HG02759 (cell line): ENCODE measurements around the gene RPA1.

Source experiments
- ATAC-seq: cut with Tn5 transposase; IDR thresholded peaks from one replicate; pipeline ENCODE4 v1.9.1; 2021; ENCODE audit warnings: mild to moderate bottlenecking, moderate library complexity; ENCODE audit not compliant: unreplicated experiment

RPA1 gene

DNA sequence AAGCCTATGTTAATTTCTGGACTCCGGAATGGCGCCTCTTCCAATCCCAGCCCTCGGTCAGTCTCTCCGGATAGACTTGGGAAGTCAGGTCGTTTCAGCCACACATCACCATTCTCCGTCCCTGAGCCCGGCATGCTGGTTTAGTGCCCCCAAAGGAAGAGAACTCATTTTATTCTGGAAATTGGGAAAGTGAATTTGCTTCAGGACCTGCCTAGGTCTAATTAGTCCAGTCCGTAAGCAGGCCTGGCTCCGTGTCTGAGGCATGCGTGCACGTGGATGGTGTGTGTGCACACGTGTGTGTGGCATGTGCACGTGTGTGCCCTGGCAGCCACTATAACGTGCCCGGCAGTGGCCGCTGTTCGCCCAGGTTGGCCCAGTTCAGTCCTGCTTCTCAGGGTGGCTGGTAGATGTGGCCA, 77.4 kb downstream of the RPA1 start:
- no peak for ATAC-seq

DNA sequence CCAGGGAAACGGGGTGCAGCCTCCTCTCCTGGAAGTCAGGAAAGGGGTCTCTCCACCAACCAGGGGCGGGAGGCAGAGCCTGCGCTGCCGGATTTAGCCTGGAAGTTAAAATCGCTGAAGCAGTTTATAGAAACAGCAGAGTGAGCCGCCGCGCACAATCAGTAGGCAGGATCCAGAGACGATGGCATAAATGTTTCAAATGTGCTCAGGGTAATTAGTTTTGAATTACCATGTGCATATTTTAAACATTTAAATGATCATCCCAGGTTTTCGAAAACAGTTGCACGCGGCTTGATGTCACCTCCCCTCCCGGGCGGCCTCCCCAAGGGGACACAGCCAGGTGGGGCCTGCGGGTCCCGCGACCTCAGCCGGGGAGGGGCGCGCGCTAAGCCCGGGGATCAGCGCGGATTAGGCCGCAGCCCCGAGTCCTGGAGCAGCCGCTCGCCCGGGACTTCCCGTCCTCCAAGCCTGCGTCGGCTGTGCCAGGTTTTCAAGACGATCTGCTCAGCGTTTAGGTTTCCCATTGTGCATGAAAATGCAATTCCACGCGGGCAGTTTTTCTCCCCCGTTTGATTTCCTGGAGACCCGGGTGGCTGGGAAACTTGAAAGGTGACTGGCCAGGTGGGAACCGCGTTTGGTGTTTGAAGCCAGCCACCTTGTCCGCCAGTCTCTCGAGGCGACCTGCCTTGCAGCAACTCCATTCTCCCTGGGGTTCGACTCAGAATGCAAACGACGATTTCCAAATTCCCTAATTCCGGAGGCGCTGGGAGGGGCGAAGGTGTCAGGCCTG, 78.3 kb downstream of the RPA1 start:
- no peak for ATAC-seq

DNA sequence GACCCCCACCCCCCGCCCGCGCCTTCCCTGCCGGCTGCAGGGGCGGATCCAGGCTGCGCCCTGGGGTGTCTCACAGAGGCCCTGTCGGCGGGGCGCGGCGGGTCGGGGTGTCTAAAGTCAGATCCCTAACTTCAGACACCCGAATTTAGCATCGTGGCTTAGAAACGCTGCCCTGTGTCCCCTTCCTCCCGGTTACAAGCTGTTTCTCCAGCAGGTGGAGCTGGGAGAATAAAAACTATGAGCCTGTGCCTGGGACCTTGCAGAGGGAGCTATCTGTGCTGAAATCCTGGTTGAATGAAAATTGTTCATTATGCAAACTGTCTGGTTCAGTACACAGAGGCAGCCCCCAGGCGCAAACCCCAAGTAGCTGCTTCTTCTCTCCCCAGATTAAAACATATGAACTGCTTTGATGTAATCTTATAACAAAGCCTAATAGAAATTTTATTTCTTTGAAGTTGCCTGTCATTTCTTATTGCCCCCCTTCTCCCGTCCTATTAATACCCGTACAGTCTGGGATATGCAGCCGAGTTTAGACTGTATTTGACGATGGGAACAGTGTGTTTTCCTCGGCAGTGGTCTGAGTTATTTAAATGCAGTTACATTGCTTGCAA, 79.0 kb downstream of the RPA1 start:
- no peak for ATAC-seq

DNA sequence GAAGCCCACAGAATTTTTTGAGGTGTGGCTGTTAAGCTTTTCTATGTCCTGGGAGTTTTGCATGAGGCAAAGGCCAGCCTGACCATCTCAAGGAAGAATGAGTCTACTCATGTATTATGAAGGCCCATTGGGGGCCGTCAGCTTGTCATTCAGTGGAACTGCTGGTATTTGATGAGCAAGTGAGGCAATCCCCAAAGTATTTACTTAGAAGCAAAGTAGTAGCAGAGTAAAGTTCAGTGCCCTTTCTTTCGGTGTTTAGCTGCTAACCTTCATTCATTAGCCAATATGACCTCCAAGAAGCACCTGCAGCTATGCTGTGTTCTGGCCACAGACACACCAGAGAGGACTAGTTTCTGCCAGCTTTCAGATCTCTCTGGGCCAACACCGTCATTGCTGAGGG, 80.2 kb downstream of the RPA1 start:
- ATAC-seq: no peak

DNA sequence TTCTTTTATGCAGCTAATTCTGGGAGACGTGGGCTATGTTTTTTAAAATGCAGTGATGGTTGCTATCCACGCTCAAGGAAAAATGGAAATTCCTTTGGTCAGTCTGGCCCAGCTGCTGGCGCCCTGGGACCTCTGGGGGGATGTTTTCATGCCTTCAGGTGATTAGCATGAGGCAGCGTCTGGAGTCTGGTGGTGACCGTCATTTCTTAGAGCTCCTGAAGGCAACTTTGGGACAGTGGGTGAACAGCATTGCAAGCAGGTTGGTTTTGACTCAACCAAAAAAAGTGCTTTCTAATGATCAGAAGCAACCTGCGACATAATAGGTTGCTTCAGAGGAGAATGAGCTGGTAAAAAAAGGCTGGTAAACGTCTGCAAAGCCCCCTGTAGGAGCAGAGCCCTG, 82.3 kb downstream of the RPA1 start:
- ATAC-seq: no peak

DNA sequence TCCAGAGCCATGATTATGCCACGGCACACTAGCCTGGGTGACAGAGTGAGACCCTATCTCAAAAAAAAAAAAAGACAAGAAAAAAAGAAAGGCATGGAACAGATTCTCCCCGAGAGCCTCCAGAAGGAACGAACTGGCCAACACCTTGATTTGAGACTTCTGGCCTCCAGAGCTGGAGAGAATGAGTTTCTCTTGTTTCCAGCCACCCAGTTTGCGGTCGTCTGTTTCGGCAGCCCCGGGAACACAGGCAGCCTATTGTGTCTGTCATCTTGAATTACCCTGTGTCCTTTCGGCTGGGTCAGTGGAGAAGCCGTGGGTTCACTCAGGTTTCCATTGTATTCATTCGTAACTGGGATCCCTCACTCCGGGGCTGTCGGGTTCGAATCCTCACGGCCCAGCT, 83.9 kb downstream of the RPA1 start:
- no peak for ATAC-seq

DNA sequence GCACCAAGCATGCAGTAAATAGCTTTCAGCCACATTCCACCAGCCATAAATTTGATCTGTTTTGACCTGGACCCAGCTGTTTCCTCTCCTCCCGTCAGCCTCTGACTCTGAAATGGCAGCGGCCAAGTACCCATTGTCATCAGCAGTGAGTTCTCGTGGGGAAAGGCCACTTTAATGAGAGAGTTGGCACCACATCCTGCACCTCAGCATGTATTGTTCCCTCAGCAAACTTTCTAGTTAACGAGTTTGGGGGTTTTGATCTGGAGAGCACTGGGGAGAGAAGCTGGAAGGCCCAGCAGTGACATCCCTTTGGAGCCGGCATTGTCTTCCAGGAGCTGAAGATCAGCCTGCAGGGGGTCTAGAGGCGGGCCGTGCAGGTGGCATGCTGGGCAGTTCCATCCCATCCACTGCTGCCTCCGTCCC, 84.9 kb downstream of the RPA1 start:
- no peak for ATAC-seq

DNA sequence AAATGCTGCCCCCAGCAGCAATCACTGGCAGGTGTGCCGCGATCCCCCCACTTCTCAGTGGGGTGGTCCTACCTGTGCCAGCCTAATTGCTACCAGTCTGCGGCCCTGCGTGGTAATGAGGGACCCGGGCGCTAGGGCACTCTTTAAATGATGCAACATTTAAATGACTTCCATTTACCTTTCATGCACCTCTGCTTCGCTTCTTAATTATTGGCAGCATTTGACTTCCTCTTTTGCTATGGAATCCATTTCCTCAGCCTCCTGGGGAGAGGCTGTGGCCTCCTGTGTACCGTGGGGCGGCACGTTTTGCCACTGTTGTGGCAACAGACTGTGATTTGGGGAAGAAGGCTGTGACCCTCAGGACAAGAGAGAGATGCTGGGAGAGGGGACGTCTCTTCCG, 86.1 kb downstream of the RPA1 start:
- no peak for ATAC-seq

DNA sequence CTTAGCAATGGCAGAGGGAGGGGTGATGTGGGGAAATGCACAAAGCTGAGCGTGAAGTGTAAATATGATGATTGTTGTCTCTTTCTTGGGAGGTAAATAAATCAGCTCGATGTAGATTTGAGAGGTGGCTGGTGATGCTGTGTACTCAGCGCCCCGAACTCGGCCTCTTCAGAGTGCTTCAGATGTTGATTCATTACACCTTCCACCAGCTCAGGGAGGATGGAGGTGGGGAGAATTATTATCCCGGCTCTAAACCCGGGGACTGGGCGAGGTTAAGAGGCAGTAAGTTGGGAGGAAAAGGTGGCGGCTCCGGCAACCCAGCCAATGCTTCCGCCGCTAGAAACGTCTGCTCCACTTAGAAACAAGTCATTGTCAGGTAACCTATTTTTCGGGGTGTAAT, 86.5 kb downstream of the RPA1 start:
- no peak for ATAC-seq

DNA sequence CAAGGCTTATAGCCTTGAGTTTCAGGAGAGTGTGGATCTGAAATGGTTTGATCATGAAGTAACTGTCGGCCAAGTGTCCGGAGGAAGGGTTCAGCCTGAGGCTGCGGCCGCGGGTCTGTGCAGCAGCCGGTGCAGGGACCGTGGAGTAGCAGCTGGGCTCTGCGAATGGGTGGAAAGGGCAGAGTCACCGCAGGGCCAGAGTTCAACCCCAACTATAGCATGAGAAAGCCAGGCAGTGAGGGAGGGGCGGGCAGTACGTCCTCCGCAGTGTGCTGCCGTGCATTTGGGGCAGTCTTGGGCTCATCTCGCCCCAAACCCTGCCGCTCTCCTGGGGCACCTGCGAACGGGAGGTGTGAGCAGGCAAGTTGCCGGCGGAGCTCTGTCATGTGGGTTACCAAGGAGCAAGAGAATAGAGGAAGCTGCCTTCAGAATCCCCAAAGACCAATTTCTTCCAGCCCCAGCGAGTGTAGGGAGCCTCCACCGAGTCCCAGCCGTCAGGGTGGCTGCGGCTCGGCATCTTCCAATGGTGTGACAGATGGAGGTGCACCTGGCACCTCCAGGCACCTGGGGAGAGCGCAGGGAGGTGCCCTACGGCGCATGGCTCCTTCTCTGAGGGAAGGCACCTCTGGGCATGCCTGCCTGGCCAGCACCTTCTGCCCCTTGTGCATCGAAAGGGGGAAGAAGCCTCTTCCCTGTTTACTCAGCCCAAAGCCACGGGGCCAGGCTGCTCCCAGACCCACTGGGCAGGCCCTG, 87.3 kb downstream of the RPA1 start:
- ATAC-seq: no peak

DNA sequence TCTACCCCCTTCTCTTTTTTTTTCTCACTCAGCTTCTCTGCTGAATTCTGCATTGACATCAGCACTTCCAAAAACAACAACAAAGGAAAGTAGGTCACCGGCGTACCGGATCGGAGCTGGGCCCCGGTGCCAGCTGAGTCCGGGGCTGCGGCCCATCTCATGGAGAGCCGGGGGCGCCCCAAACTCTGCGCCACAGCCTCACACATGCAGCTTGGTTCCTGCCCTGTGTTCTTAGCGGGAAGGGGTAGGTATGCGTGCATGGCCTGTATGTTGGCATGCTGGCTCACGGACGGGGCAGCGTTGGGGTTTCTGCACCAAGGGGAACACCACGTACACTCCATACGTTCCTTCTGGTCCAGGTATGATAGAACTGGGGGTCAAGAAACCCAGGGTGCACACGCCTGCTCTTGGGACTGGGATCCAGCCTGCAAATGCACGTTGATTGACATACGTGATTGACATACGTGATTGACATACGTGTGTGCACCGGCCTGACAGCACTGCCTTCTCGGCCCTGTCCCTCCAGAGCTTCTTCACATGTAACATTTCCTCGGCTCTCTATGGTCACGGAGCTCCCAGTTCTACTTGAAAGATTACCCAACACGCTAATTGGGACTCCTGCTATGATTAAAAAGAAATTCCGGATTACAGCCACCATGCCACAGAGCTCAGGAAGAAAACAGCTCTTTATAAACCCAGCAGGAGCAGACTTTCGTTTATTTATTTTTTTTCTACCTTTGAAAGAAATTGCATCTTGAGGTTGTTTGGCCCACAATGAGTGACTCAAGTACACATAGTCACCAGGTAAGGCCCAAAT, 88.7 kb downstream of the RPA1 start:
- ATAC-seq: no peak

DNA sequence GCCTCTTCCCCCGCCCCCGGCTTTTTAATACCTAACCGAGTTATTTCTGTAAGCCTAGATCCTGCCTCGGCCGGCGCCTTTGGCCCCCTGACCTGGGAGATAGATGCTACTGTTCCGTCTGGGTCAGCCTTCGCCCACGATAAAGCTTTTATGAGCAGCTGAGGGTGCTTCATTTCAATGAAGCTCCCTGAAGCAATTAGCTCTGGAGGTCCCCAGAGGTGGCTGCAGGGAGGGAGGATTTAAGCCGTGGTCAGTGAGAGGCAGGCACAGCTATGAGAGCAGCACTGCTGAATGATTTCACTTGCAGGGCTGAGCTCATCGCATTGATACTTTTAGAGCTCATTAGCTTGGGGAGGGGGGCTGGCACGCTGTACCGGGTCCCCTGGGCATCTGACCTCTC, 89.4 kb downstream of the RPA1 start:
- ATAC-seq: no peak

DNA sequence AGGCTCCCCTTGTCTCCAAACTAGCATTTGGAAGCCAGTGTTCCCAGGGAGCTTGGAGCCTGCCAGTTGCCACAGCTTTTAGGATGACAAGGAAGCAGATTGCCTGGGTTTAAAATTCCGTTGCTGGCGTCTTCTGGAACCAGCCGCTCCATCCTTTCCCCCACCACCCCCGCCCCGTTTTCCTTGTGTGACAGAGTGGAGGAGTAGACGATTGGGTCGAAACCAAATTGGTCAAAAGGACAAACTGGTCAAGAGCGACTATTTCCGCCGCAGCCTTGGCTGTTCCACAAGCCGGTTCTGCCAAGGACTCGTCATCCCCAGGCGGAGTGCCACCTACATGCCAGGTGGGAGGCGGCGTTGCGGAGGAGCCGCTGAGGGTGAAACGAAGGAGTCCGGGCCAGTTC, 91.1 kb downstream of the RPA1 start:
- ATAC-seq: no peak

DNA sequence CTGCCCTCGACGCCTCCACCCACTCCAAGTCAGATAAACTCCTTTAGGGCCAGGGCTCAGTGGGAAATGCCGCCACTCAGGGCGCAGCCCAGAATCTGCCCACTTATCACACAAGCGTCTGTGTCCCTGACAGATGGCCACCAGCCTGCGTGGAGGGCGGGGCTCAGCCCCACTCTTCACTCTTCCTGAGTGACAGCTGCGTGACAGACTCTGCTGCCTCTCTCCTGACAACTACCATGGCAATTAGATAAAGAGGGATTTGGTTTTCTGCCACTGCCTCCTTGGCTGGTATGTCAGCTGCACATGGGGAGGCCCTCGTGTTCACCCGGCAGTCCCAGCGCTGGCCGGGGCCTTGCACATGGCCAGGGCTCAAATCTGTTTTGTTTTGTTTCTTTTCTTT, 99.2 kb downstream of the RPA1 start:
- ATAC-seq: no peak

DNA sequence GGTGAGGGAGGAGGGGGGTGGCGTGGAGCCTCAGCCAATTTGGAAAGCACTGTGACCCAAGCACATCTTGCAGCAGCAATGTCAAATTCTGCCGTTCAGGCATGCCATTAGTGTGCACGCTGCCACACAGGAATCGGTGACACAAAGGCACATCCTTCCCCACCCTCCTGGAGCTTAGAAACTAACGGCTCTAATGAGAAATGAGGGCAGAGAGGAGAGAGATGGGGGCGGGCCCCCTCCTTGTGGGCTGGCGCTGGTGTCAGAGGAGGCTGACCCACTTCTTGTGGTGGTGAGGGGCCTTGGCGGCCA, 100.5 kb downstream of the RPA1 start:
- ATAC-seq: no peak

DNA sequence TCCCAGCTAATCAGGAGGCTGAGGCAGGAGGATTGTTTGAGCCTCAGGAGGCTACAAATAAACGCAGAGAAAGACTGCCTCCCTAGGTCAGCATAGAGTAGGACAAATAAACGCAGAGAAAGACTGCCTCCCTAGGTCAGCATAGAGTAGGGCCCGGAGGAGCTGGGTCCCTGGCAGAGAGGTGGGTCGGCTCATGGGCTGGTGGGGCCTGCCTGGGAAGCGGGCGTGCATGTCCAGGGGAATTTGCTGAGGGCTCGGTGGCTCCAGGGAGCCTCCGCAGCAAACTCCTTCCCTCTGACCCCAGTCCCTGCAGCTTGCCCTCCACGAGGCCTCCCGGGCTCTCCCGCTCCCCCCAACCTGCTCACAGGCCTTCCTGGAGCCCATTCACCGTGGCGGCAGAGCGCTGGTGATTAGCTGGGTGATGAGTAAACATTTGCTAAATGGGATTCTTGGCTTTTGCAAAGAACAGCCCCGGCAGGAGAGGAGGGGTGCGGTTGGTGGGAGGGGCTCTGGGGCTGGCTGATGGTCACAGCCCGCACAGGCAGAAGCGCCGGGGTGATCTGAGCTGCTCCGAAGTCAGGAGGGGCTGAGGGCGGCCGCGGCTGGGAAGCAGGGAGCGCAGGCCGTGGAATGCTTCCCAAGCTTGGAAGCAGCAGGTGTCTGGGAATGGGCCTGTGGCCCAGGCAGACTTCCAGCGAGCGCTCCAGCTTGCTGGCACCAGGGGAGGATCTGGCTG, 102.2 kb downstream of the RPA1 start:
- ATAC-seq: no peak

DNA sequence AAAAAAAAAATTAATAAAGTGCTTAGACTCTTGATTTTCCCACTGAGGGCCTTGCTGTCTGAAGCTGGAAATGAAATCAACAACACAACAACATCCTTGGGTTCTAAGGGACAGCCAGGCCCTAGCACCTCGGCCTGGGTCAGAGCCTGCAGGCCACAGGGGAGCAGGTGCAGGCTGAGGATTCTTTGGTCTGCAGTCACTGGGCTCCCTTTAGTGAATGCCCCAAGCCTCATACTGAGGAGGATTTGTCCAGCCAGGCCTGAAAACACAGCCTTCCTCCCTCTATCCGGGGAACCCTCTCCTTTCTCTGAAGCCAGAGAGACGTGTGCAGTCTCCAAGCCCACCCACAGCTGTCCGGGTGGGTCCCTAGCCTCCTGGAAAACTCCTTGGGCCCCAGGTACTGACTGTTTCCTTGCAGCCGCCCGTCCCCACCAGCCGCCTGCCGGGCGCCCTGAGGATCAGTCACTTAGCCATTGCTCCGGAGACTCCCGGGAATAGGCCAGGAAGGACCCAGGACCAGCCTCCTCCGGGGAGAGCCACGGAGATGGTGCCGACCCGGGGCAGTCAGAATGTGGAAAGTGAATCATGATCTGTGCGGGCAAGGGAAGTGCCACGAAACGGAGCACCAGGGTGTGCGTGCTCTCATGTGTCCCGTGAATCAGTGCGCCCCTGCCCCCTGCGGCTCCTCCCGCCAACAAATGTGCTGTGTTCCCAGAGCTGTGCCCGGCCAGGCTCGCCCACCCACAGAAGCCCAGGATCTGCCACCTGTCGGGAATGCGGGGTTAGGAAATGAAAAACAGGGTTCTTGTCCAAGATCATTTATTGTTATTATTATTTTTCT, 104.3 kb downstream of the RPA1 start:
- ATAC-seq: no peak

DNA sequence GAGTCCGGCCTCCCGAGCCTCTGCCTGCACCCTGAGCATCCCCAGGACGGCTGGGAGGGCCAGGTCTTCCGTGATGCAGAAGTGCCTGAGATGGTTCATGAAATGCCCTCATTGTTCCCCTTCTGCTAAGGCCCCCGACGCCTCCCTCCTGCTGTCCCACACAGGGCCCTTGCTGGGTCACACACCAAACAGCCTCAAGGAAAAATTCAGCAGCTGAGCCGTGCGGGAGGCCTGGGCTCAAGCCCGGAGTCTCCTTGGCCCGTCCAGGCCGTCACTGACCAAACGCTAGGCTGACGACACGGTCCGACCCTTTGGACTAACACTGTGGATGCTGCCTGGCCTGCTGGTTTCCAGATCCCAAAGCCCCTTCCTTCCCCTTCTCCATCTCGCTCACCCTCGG, 105.1 kb downstream of the RPA1 start:
- ATAC-seq: no peak

DNA sequence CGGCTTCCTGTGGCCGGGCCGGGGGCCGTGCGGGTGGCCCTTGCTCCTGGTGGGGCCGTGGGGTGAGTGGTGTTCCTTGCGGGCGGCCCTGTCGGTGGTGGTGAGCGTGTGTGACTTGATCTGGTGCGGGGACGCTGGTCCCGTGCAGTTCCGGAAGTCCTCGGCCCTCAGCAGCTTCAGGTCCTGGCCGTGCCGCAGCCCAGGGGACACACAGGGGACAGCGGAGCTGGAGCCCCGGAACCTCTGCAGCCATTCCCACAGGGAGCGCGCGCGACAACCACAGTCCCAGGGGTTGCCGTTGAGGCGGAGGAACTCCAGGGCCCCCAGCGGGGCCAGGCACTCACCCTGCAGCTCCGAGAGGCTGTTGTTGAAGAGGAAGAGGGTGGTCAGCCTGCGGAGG, 107.0 kb downstream of the RPA1 start:
- no peak for ATAC-seq

DNA sequence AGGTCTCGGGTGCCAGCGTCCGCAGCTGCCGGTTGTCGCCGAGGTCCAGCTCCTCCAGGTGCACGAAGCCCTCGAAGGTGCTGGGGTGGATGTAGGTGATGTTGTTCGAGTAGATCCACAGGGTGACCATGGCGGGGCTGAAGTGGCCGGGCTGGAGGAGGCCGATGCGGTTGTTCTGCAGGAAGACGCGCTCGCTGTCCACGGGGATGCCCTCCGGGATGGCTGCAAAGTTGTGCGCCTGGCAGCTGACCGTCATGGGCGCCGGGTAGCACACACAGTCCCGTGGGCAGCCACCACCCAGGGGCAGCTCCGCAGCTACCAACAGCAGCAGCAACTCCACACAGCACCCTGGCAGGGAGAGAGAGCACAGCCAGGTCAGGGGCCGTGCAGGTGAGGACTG, 107.7 kb downstream of the RPA1 start:
- no peak for ATAC-seq
